H9 (cell line): ENCODE data around the gene UNC50. TPM values are rescaled to one million over a fixed set of nuclear protein-coding genes. Genes with fewer than 3 reads are reported as not detected.

Source experiments
- DNase-seq: peaks from one replicate; pipeline ENCODE4 v3.0.0-alpha.2; 2017
- H2AFZ ChIP-seq: one replicate; pipeline ENCODE4 v1.6.1; 2013; ENCODE audit warnings: mild to moderate bottlenecking, low read length, control low read depth, moderate library complexity
- H2AK5ac ChIP-seq: 2 replicates; pipeline ENCODE4 v1.6.1; 2013; ENCODE audit warnings: low read length, control low read depth, mixed read lengths; ENCODE audit not compliant: insufficient read length
- H2BK120ac ChIP-seq: one replicate; pipeline ENCODE4 v1.6.1; 2013; ENCODE audit warnings: low read depth, mild to moderate bottlenecking, low read length, control low read depth, inconsistent platforms; ENCODE audit not compliant: poor library complexity, severe bottlenecking
- H2BK12ac ChIP-seq: 2 replicates; pipeline ENCODE4 v1.6.1; 2013; ENCODE audit warnings: low read length, control low read depth, mixed read lengths, low read depth; ENCODE audit not compliant: insufficient read length
- H2BK15ac ChIP-seq: 2 replicates; pipeline ENCODE4 v1.6.1; 2013; ENCODE audit warnings: low read depth, low read length, control low read depth
- H2BK20ac ChIP-seq: one replicate; pipeline ENCODE4 v1.6.1; 2013; ENCODE audit warnings: low read depth, mild to moderate bottlenecking, low read length, control low read depth, inconsistent platforms; ENCODE audit not compliant: poor library complexity, severe bottlenecking
- H2BK5ac ChIP-seq: 2 replicates; pipeline ENCODE4 v1.6.1; 2013; ENCODE audit warnings: low read length, control low read depth, mixed read lengths; ENCODE audit not compliant: insufficient read length
- H3K14ac ChIP-seq: 2 replicates; pipeline ENCODE4 v1.6.1; 2013; ENCODE audit warnings: low read length, control low read depth; ENCODE audit not compliant: insufficient read depth
- H3K18ac ChIP-seq: 2 replicates; pipeline ENCODE4 v1.6.1; 2013; ENCODE audit warnings: low read depth, mild to moderate bottlenecking, mixed read lengths, low read length, control low read depth; ENCODE audit not compliant: insufficient read length
- H3K23ac ChIP-seq: 2 replicates; pipeline ENCODE4 v1.6.1; 2013; ENCODE audit warnings: low read length, control low read depth, mixed read lengths, low read depth; ENCODE audit not compliant: insufficient read length
- H3K23me2 ChIP-seq: 2 replicates; pipeline ENCODE4 v1.6.1; 2013; ENCODE audit warnings: low read depth, mild to moderate bottlenecking, mixed read lengths, low read length, control low read depth; ENCODE audit not compliant: insufficient read length, poor library complexity, severe bottlenecking
- H3K27ac ChIP-seq: 2 replicates; pipeline ENCODE4 v1.5.1; 2013; ENCODE audit warnings: low read length, control low read depth, mixed read lengths, low read depth; ENCODE audit not compliant: insufficient read length
- H3K27me3 ChIP-seq: 2 replicates; pipeline ENCODE4 v1.6.1; 2013; ENCODE audit warnings: low read length, control low read depth, inconsistent platforms; ENCODE audit not compliant: insufficient read depth
- H3K4ac ChIP-seq: 2 replicates; pipeline ENCODE4 v1.6.1; 2013; ENCODE audit warnings: low read depth, mild to moderate bottlenecking, control low read depth, inconsistent platforms, low read length, moderate library complexity
- H3K4me1 ChIP-seq: 2 replicates; pipeline ENCODE4 v1.6.1; 2013; ENCODE audit warnings: low read length, control low read depth, inconsistent platforms; ENCODE audit not compliant: insufficient read depth
- H3K4me2 ChIP-seq: 2 replicates; pipeline ENCODE4 v1.6.1; 2013; ENCODE audit warnings: low read length, control low read depth, mixed read lengths; ENCODE audit not compliant: insufficient read length, insufficient read depth
- H3K56ac ChIP-seq: 2 replicates; pipeline ENCODE4 v1.6.1; 2013; ENCODE audit warnings: low read depth, mild to moderate bottlenecking, mixed read lengths, low read length, control low read depth; ENCODE audit not compliant: insufficient read length
- H3K79me1 ChIP-seq: 2 replicates; pipeline ENCODE4 v1.6.1; 2013; ENCODE audit warnings: low read depth, mild to moderate bottlenecking, moderate library complexity, low read length, control low read depth, inconsistent platforms; ENCODE audit not compliant: insufficient read depth, poor library complexity, severe bottlenecking
- H3K79me2 ChIP-seq: 2 replicates; pipeline ENCODE4 v1.6.1; 2013; ENCODE audit warnings: low read length, control low read depth, inconsistent platforms; ENCODE audit not compliant: insufficient read depth
- H3K9ac ChIP-seq: 2 replicates; pipeline ENCODE4 v1.6.1; 2013; ENCODE audit warnings: low read length, control low read depth, mixed read lengths; ENCODE audit not compliant: insufficient read length; ENCODE audit errors: extremely low read depth
- H3K9me3 ChIP-seq: one replicate; pipeline ENCODE4 v1.6.1; 2013; ENCODE audit warnings: low read depth, low read length, inconsistent platforms; ENCODE audit not compliant: control insufficient read depth
- H3T11ph ChIP-seq: one replicate; pipeline ENCODE4 v1.6.1; 2013; ENCODE audit warnings: mild to moderate bottlenecking, low read length, control low read depth, inconsistent platforms
- H4K20me1 ChIP-seq: one replicate; pipeline ENCODE4 v1.6.1; 2013; ENCODE audit not compliant: control insufficient read depth, insufficient read length, insufficient read depth
- H4K5ac ChIP-seq: 2 replicates; pipeline ENCODE4 v1.6.1; 2013; ENCODE audit warnings: low read depth, mild to moderate bottlenecking, mixed read lengths, low read length, control low read depth; ENCODE audit not compliant: insufficient read length
- H4K8ac ChIP-seq: replicated peaks from 2 replicates; pipeline ENCODE4 v1.6.1; 2013; ENCODE audit warnings: low read length, control low read depth, mixed read lengths, low read depth; ENCODE audit not compliant: insufficient read length
- H4K91ac ChIP-seq: 2 replicates; pipeline ENCODE4 v1.6.1; 2013; ENCODE audit warnings: low read depth, mild to moderate bottlenecking, moderate library complexity, mixed read lengths, low read length, control low read depth; ENCODE audit not compliant: insufficient read length
- H3K27ac Mint-ChIP-seq, 3 experiments: 2 replicates in 2 of 3; 3 replicates in 1 of 3; pipeline ENCODE4 v1.8.0; 2020 to 2021; ENCODE audit warnings: mixed read lengths in 3 of 3, mild to moderate bottlenecking in 1 of 3, moderate library complexity in 1 of 3
- H3K27me3 Mint-ChIP-seq: 2 replicates; pipeline ENCODE4 v1.8.0; 2021; ENCODE audit warnings: low read depth, mild to moderate bottlenecking, moderate library complexity, mixed read lengths
- H3K36me3 Mint-ChIP-seq, 3 experiments: 2 replicates in 2 of 3; 3 replicates in 1 of 3; pipeline ENCODE4 v1.8.0; 2020 to 2021; ENCODE audit warnings: low read depth in 3 of 3, mixed read lengths in 3 of 3; ENCODE audit not compliant: insufficient read depth in 1 of 3
- H3K4me1 Mint-ChIP-seq, 2 experiments: 2 replicates each; pipeline ENCODE4 v1.8.0; 2020; ENCODE audit warnings: mixed read lengths in 2 of 2
- H3K4me3 Mint-ChIP-seq, 2 experiments: 2 replicates in 1 of 2; 3 replicates in 1 of 2; pipeline ENCODE4 v1.8.0; 2020 to 2021; ENCODE audit warnings: mild to moderate bottlenecking in 2 of 2, mixed read lengths in 2 of 2, moderate library complexity in 1 of 2
- H3K9me3 Mint-ChIP-seq, 2 experiments: 2 replicates in 1 of 2; 3 replicates in 1 of 2; pipeline ENCODE4 v1.8.0; 2020; ENCODE audit warnings: mild to moderate bottlenecking in 2 of 2, mixed read lengths in 2 of 2, moderate library complexity in 1 of 2
- WGBS: extraction: QIAGEN DNeasy Blood & Tissue Kit; methylation state at CpG from one replicate; pipeline ENCODE4 v1.1.7; 2013; ENCODE audit warnings: missing lambda C conversion rate, low lambda C conversion rate, mixed read lengths; ENCODE audit not compliant: insufficient read length; ENCODE audit errors: extremely low coverage; 5-methylcytosine and 5-hydroxymethylcytosine counted together
- total RNA-seq: library from RNA; stranded (reverse); gene quantifications from 2 replicates; pipeline ENCODE4 v1.2.1, GENCODE V29; 2021
- TF ChIP-seq, protein P1 (sequence below): fragments of 200-600 bp; sonication (generic); conservative IDR thresholded peaks from 3 replicates; pipeline ENCODE4 v1.8.0; 2021; ENCODE audit warnings: antibody characterized with exemption, mild to moderate bottlenecking

Gene UNC50
- total RNA-seq, 1 experiment from 2014 or later = 35.4 TPM

DNA sequence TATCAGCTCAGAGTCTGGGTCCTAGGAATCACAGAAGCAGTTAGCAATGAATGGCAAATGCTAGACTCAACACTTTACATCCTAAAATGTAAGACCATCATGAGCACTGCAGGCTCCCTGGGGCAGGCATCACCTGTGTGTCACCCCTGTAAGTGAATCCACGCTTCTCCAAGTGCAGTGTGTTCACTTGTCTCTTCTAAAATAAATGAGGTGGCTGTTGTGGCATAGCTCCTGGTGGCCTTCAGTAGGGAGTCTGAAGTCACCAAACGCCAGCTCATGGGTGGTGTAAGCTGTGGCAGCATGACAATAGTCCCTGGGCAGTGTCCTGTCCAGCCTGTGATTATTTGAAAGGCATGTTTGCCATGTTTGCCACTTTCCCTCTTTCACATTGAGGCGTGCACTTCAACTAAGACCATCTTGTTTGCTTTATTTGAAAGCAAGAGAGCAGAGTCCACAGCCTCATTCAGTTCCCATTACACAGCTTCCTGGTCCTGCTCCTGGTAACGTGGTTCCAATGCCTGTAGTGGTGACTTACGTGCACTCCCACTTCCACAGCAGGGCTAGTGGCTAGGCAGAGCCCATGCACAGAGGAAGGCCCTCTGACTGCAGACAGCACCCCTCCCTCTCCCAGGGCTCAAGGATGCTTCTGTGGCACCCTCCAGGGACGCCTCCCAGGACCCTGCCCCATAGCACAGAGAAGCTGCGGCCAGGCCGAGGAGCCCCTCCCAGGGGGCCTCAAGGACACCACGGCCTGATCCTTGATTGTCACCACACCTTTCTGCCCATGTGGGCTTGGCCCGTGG is 24.4 kb upstream of the UNC50 start:
- H4K5ac ChIP-seq = no peak overlapping the region
- H3T11ph ChIP-seq = no peak overlapping the region
- H4K20me1 ChIP-seq = no peaks in the 10 kb centered on the region
- H3K14ac ChIP-seq = no peak overlapping the region
- DNase-seq = no peak
- H3K9ac ChIP-seq = no peak overlapping the region
- no peak overlapping the region for H4K8ac ChIP-seq
- TF ChIP-seq, protein P1, sequence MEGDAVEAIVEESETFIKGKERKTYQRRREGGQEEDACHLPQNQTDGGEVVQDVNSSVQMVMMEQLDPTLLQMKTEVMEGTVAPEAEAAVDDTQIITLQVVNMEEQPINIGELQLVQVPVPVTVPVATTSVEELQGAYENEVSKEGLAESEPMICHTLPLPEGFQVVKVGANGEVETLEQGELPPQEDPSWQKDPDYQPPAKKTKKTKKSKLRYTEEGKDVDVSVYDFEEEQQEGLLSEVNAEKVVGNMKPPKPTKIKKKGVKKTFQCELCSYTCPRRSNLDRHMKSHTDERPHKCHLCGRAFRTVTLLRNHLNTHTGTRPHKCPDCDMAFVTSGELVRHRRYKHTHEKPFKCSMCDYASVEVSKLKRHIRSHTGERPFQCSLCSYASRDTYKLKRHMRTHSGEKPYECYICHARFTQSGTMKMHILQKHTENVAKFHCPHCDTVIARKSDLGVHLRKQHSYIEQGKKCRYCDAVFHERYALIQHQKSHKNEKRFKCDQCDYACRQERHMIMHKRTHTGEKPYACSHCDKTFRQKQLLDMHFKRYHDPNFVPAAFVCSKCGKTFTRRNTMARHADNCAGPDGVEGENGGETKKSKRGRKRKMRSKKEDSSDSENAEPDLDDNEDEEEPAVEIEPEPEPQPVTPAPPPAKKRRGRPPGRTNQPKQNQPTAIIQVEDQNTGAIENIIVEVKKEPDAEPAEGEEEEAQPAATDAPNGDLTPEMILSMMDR = no peak
- H3K27me3 ChIP-seq = no peaks in the 10 kb centered on the region
- no peak overlapping the region for H2AFZ ChIP-seq
- H3K23ac ChIP-seq = no peak overlapping the region
- no peak overlapping the region for H2AK5ac ChIP-seq
- no peak overlapping the region for H2BK15ac ChIP-seq
- no peaks in the 10 kb centered on the region for H3K79me1 ChIP-seq
- H3K18ac ChIP-seq = no peak overlapping the region
- WGBS = no CpG with 5 or more reads among the region's 10 CpGs
- H2BK12ac ChIP-seq = no peak overlapping the region
- no peaks in the 10 kb centered on the region for H3K27me3 Mint-ChIP-seq
- H3K23me2 ChIP-seq = no peaks in the 10 kb centered on the region
- no peaks in the 10 kb centered on the region for H3K9me3 Mint-ChIP-seq
- no peak overlapping the region for H2BK120ac ChIP-seq
- no peak overlapping the region for H3K4me3 Mint-ChIP-seq
- H3K36me3 Mint-ChIP-seq = peaks cover 0 to 49% (median 18%) of the 10 kb centered on the region in 3 experiments; a peak in 5 of 7 replicates
- no peak overlapping the region; a peak in 1 of 7 replicates for H3K27ac Mint-ChIP-seq
- no peak overlapping the region for H3K4me2 ChIP-seq
- H2BK5ac ChIP-seq = no peak overlapping the region
- no peaks in the 10 kb centered on the region for H3K4me1 Mint-ChIP-seq
- no peak overlapping the region for H3K56ac ChIP-seq
- H3K27ac ChIP-seq = no peak overlapping the region
- no peaks in the 10 kb centered on the region for H3K79me2 ChIP-seq
- no peak overlapping the region for H3K4ac ChIP-seq
- no peaks in the 10 kb centered on the region for H3K9me3 ChIP-seq
- H2BK20ac ChIP-seq = no peak overlapping the region
- no peaks in the 10 kb centered on the region for H3K4me1 ChIP-seq
- H4K91ac ChIP-seq = no peak overlapping the region
